HK-2 (cell line): ENCODE results near the gene SLC24A4.

Experiments
- DNase-seq: peaks from one replicate; pipeline ENCODE4 v3.0.0-alpha.2; 2018; ENCODE audit not compliant: unreplicated experiment

Gene SLC24A4

GRCh38 chr14:92323011-92323915 is at the start of gene SLC24A4:
TSS of gene SLC24A4 (plus strand) at chr14:92323165. CDS start at chr14:92323831, 666 bp downstream.
- DNase-seq, result no peak

DNA sequence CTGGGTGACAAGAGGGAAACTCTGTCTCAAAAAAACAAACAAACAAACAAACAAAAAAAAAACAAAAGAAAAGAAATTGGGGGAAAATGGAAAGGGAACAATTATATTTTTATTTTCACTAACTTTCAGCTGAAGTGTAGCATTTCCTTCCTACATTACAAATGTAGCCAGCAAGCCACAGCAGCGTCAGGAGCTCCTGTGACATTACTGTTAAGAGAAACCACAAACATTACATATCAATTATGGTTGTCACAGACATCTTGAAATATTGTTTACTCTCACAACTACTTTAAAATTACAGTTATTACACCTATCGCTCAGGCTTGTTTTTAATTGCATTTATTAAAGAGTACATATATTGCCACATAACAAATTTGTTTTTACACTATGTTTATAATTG is 49.8 kb upstream of the SLC24A4 start:
- DNase-seq, result no peak

GRCh38 chr14:92274055-92274454 is 48.9 kb upstream of the SLC24A4 start:
- DNase-seq, result no peak

- DNase-seq, result no peak
Measured at GRCh38 chr14:92276074-92276473, 46.9 kb upstream of the SLC24A4 start.

- no peak for DNase-seq
Measured at GRCh38 chr14:92277031-92277430, 45.9 kb upstream of the SLC24A4 start.

DNA sequence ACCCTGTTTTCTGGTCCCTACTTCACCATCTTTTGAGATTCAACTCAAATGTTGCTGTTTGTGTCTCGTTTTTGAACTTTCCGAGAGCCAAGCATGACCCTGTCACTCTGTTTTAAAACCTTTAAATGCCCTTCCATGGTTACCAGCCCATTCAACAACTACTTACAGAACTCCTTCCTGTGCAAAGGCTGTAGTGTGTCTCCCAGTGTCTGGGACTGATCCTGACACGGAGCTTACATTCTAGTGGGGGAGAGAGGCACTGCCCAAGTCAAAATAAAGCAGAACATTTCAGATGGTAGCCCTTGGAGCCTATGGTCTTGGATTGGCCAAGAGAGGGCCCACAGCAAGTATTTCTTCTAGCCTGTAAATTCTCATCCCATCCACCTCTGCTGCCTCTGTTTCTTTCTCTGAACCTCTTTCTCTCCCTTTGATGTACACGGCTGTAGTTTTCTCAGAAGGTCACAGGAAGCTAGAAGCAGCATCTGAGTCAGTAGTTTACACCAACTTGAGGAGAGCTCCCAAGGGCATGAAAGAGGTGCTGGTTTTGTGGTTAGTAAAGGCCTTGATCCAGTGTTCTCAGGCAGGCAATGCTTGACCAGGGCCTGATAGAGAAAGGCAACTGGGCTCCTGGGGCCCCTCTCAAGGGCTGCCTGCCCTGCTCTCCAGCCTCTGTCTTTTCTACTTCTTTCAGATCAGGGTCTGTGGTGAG is 42.3 kb upstream of the SLC24A4 start:
- no peak for DNase-seq

DNA sequence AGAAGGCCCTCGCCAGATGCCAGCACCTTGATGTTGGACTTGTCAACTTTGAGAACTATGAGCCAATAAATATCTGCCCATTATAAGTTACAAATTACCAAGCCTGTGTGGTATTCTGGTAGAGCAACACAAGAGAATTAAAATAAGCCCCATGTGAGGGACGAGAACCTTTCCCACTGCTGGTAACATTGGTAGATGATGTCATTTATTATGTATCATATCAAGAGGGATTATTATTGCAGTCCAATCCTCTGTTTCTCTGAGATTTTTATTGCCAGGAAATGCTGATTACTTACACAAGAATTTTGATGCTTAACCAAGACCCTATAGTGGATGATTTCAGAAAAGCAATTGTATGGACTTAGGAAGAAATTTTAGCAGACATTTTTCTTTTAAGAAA is 40.3 kb upstream of the SLC24A4 start:
- DNase-seq, result no peak

DNA sequence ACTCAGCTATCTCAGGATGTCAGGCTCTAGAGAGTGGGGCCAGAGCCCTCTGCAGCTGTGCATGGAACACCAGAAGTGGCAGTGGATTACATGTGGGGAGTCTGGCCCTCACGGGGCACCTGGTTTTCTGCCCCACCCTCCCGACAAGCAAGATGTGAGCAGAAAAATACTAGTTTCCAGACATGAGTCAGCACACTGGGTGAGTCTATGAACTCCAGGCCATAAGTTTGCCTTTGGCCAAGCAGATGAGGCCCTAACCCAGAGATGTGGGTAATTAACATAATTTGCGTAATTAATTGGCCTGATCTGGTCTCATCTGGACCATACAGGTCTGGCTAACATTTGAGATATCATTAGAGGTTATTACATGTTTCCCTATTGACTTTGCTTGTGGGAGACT is 37.7 kb upstream of the SLC24A4 start:
- no peak for DNase-seq

- no peak for DNase-seq
Measured at GRCh38 chr14:92287987-92288386, 35.0 kb upstream of the SLC24A4 start.

DNA sequence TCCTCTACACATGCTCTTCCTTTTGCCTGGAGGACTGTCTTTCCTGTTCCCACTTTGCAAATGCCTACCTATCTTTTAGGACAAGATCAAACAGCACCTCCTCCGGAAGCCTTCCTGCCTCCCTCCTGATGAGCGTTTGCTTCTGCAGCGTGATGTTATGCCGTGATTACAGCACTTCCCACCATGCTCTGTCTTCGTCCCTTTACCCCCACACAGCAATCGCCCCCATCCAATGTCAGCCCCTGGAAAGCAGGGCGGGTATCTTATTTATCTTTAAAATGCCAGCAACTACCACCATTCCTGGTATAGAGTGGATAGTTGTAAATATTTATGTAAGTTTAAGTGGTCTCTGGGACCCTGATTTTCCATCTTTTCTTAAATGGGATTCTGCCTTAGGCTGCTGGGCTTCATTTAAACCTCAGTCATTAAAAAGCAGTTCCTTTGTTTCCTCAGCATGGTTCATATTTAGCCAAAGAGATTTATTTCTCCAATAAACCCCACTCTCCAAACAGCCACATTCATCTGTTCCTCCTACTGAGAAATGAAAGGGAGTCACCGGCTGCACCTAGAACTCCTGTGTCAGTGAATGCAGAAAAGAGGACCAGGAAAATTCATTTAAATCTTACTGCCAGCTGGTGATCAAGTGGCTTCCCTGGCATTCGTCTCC is 33.8 kb upstream of the SLC24A4 start:
- no peak for DNase-seq

DNA sequence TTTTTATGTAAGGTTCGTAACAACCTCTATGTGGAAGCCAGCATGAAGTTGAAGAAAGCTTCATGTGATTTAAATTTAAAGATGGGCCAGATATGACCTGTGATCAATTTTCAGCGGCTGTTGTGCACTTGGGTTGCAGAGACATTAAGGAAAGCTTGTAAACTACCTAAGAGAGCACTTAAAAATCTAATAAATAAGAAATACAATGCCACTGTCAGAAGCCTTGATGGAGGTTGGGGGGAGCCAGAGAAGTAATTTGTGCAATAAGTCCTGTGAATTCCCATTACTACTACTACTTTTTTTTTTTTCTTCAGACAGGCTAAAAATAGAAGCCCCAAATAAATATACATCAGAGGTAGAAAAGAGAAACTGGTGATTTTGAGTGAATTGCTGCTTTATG is 30.3 kb upstream of the SLC24A4 start:
- DNase-seq, result no peak

GRCh38 chr14:92294506-92294905 is 28.5 kb upstream of the SLC24A4 start:
- DNase-seq, result no peak

DNA sequence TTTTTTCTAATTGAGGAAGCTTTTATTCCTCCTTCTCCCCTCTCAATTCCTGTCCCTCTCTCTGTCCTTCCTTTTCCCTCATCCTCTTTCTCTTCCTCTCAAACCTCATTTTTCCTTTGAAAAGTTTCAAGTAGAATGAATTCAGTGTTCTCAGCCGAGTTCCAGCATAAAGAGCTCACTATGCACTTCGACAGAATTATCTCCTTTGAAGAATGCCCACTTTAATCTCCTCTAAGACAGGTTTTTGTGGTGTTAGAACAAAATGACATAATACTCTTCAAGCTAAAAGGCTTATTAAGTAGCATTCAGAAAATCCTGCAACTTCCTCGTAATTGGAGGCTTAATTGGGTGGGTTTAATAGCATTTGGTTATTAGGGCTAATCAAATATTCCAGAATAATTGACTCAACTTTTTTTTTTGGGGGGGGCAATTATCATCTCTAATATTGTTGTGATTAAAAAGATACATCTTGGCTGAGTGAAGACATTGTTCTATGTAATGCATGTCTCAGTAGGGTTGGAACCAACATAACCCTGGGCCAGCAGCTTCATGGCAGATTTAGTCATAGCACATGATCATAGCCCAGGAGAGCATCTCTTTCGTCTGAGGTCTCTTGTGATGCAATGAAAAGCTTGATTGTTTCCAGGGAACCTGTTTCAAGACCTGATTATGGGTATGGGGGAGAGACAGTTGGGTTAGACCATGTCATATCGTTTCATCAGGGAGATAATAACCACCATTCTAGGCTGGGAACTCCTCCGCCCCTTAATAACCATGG is 25.0 kb upstream of the SLC24A4 start:
- no peak for DNase-seq

- no peak for DNase-seq
Measured at GRCh38 chr14:92302481-92302880, 20.5 kb upstream of the SLC24A4 start.

DNA sequence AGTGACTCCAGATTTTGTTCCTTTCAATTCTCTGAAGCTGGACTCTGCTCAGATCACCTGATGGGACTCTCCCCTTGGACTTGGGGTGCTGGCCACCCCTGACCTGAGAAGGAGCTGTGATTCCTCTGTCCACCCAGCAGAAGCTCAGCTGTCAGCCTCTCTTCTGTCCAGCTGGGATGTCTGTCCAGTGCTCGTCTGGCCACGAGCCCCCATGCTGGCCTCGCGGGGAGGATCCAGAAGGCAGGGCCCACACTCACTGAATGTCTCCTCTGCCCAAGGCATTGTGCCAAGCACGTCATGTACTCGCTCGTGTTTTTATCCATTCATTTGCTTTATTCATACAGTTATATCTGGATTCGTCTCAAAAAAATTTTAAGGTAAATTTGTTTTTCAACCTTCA is 14.2 kb upstream of the SLC24A4 start:
- DNase-seq, result no peak

- no peak for DNase-seq
Measured at GRCh38 chr14:92309968-92310530, 12.9 kb upstream of the SLC24A4 start.

DNA sequence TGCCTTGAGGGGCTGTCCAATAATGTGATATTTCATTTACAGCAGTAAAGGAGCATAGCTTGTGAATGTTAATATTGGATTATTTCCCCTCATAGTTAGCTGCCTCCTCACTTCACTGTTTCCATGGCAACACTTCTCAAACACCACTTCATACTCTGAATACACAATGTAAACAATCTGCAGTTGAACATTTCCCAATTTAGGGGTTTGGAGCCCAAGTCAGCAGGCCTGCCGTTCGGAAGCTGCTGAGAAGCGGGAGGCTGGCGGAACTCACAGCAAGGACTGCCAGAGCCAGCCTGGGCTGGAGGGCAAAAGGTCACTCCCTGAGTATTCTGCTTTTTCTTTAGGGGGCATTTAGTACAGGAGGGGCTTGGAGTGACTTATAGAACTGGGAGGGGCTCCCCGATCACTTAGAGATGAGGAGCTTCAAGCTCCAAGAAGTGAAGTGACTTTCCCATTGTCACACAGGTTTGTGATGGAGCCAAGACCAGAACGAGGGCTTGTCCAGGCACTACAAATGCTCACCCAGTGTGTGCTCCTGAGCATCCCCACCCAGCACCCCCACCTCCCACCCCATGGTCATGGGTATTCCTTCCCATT is 12.1 kb upstream of the SLC24A4 start:
- DNase-seq, result no peak

GRCh38 chr14:92314182-92314581 is 8.8 kb upstream of the SLC24A4 start:
- DNase-seq, result no peak

DNA sequence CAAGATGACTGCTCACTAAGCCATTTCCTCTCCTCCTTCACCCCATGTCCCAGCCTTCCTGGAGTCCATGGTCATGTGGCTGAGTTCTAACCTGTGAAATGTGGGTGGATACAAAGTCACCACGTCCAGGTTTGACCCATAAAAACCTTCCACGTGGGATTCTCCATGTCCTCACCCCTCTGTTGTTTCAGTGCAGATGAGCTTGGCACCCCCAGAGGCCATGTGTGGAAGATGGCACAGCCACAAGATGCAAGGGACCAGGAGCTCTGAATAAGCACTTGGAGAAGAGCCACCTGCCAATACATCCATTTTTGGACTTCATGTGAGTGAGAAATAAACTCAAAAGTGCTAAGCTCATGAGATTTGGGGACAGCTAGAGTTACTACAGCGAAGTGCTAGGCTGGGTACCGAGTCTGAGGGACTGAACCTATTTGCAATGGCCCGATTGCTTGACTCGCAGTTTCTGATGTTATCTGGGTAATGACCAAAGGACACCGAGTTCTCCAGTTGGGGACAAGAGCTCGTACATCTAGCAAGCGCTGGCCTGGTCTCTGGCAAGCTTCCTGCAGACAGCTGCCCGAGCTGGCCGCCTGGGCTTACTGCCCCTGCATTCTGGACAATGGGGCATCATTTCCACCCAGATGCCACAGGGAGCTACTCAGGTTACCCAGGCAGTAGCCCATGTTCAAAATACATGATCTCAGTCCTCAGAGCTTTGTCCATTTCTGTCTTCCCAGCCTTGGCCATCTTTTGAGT is 7.7 kb upstream of the SLC24A4 start:
- no peak for DNase-seq

DNA sequence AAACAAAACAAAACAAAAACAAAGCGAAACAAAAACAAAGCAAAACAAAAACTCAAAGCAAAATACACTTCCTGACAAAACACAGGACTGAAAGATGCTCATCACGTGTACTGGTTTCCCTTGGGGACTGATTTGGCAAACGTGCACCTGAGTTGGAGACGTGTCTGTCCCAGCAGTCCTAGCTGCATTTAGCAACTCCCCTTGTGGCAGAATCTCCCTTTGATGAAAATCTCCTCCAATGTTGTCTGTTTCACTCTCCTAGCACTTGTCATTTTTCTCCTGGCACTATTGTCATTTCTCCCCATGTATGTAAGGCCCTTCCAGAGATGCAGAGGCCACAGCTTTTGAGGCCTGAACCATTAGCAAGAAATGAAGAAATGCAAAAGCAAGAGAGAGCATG is 6.8 kb upstream of the SLC24A4 start:
- no peak for DNase-seq
